Body of pancreas (tissue), 4 donors: ENCODE results near the gene NELFE. TPM values are rescaled to one million over a fixed set of nuclear protein-coding genes. Genes with fewer than 3 reads are reported as not detected.
A peak's percentile ranks its signal among the peaks of the same experiment; 100 is the strongest.

Experiments
- ATAC-seq: fragments of 150-250 bp; one replicate; pipeline ENCODE4 v1.9.1; 2016
- DNase-seq, 4 donors: peaks; one replicate each; pipeline ENCODE4 v3.0.0-alpha.2; 2019
- H3K27ac ChIP-seq, 4 donors: fragments of 200-600 bp; sonication (generic); 1 replicate in 3 of 4; 2 replicates in 1 of 4; pipeline versions ENCODE4 v1.5.1 to v1.6.1; 2016 to 2019; ENCODE audit warnings: mild to moderate bottlenecking in 1 of 4, mixed read lengths in 1 of 4, moderate library complexity in 1 of 4
- H3K27me3 ChIP-seq, 2 donors: fragments of 200-600 bp; sonication (generic); one replicate each; pipeline ENCODE4 v1.6.0; 2016; ENCODE audit warnings: mild to moderate bottlenecking in 1 of 2
- H3K36me3 ChIP-seq, 2 donors: fragments of 200-600 bp; sonication (generic); replicated peaks in 1 of 2; 2 replicates each; pipeline ENCODE4 v1.5.1; 2016; ENCODE audit warnings: low read depth in 2 of 2; ENCODE audit not compliant: insufficient read depth in 1 of 2
- H3K4me1 ChIP-seq: fragments of 200-600 bp; sonication (generic); one replicate; pipeline ENCODE4 v1.6.0; 2016
- H3K4me3 ChIP-seq, 2 donors: fragments of 200-600 bp; sonication (generic); 1 replicate in 1 of 2; 2 replicates in 1 of 2; pipeline ENCODE4 v1.5.1; 2016 to 2019
- H3K9me3 ChIP-seq, 3 donors: fragments of 200-600 bp; sonication (generic); 1 replicate in 2 of 3; 2 replicates in 1 of 3; pipeline ENCODE4 v1.5.1; 2016
- CTCF ChIP-seq, 7 experiments: fragments of 450-650 bp in 4 of 7; fragments of 200-600 bp in 3 of 7; sonication (generic) in 3 of 7; IDR thresholded peaks; one replicate each; pipeline ENCODE4 v1.5.1; 2016 to 2019; ENCODE audit warnings: antibody characterized with exemption in 7 of 7
- POLR2A ChIP-seq, 3 donors: fragments of 450-650 bp; IDR thresholded peaks; one replicate each; pipeline ENCODE4 v1.6.1; 2016; ENCODE audit warnings: antibody characterized with exemption in 3 of 3, mild to moderate bottlenecking in 2 of 3
- WGBS, 2 donors: methylation state at CpG; one replicate each; pipeline ENCODE4 v1.1.5; 2017; 5-methylcytosine and 5-hydroxymethylcytosine counted together
- intact Hi-C: fragments of 100-400 bp; cut with DNase I; formaldehyde crosslinking; loops from one replicate; pipeline ENCODE4 v1.15.1; 2023
- total RNA-seq, 2 donors: library from RNA; depleted of rRNA; stranded (reverse); fragments of >200 nt; gene quantifications; one replicate each; pipeline ENCODE4 v1.1.0, GENCODE V29; 2016

The NELFE gene
- total RNA-seq, 2 donors from 2014 or later: 38.9 to 39.9 TPM

- Histone ChIP-seq H3K27me3 (no peaks in the 10 kb centered on the region), H3K4me1 (peaks cover 16% of the 10 kb centered on the region), H3K27ac (no peak overlapping the region), H3K9me3 (no peaks in the 10 kb centered on the region), H3K4me3 (no peak overlapping the region), H3K36me3 (peaks cover 0 to 3% of the 10 kb centered on the region in 2 donors)
- WGBS, 2 donors: 48 to 50% methylated on average over 5 of the region's 5 CpGs
- no peak for DNase-seq
- no peak for ATAC-seq
- intact Hi-C loops: no loop called here
- TF ChIP-seq POLR2A (IDR thresholded peaks at IDR 0.05) (no peak), CTCF (IDR thresholded peaks at IDR 0.05) (no peak)
Observed at GRCh38 chr6:31948306-31948705, 10.5 kb downstream of the NELFE start.

- no peak for TF ChIP-seq CTCF (IDR thresholded peaks at IDR 0.05)
- no peak for TF ChIP-seq POLR2A (IDR thresholded peaks at IDR 0.05)
- Histone ChIP-seq H3K27ac (no peak overlapping the region), H3K9me3 (no peaks in the 10 kb centered on the region), H3K36me3 (peaks cover 0 to 1% of the 10 kb centered on the region in 2 donors), H3K4me3 (no peak overlapping the region), H3K4me1 (peaks cover 16% of the 10 kb centered on the region), H3K27me3 (no peaks in the 10 kb centered on the region)
- WGBS, 2 donors: 59 to 76% methylated on average over 4 of the region's 4 CpGs
- ATAC-seq (no peak), DNase-seq (no peak)
- intact Hi-C loops: no loop called here
Observed at GRCh38 chr6:31947864-31948263, 10.9 kb downstream of the NELFE start.

- Histone ChIP-seq H3K4me3 (no peak overlapping the region), H3K27me3 (no peaks in the 10 kb centered on the region), H3K36me3 (no peaks in the 10 kb centered on the region), H3K27ac (peak overlapping the region in 2 of 4 donors; percentile 88), H3K4me1 (peaks cover 16% of the 10 kb centered on the region), H3K9me3 (no peaks in the 10 kb centered on the region)
- DNase-seq (no peak), ATAC-seq (no peak)
- intact Hi-C loops: no loop called here
- WGBS, 2 donors: 75 to 85% methylated on average over 22 to 24 of the region's 24 CpGs
- TF ChIP-seq CTCF (IDR thresholded peaks at IDR 0.05) (no peak), POLR2A (IDR thresholded peaks at IDR 0.05) (no peak)
Observed at GRCh38 chr6:31947070-31947675, 11.6 kb downstream of the NELFE start.

- no peak for ATAC-seq
- TF ChIP-seq CTCF (IDR thresholded peaks at IDR 0.05) (no peak), POLR2A (IDR thresholded peaks at IDR 0.05) (no peak)
- Histone ChIP-seq H3K27me3 (no peaks in the 10 kb centered on the region), H3K36me3 (no peaks in the 10 kb centered on the region), H3K9me3 (no peaks in the 10 kb centered on the region), H3K4me1 (peaks cover 16% of the 10 kb centered on the region), H3K4me3 (no peak overlapping the region), H3K27ac (peak overlapping the region; percentile 86 to 88 (median 87))
- 56 to 81% methylated on average over 11 of the region's 11 CpGs for WGBS, 2 donors
- DNase-seq: no peak
- intact Hi-C loops: no loop called here
Observed at GRCh38 chr6:31946370-31946885, 12.3 kb downstream of the NELFE start.
